ENCODE results near the gene CNMD. TPM values are rescaled to one million over a fixed set of nuclear protein-coding genes. Genes with fewer than 3 reads are reported as not detected.

CNMD gene
- total RNA-seq = not detected in 2 replicates
- not detected for polyA plus RNA-seq (2012)

DNA sequence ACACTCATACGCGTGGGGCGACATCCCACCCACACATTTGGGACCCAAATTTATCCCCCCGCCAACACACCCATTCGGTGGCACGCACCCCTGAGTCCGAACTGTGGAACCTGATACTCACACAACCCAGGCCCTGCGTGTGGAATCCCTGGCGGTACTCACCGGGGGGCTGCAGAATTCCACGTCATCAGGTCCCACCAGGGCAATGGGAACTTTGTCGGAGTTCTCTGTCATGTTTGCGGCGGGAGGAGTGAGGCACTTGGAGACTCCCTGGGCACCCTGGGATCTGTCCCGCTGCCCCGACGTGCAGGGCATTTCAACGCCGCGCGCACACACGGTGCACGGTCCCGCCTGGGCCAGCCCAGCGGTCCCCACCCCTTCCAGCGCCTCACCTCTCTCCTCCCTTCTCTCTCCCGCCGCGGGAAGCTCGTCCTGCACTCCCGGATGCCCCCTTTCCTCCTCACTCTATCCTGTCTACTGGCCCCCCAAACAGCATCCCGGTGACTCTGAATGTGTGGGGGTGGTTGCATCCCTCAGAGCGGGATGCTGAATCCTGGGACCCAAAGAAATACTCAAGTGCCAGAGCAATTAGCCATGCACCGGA lies at the start of gene CNMD:
TSS of gene CNMD (minus strand) at position 353 of the 604 bp plus-strand sequence. CDS start at position 234, 119 bp downstream.
- no peak for DNase-seq (ENCODE audit: low read depth)

DNA sequence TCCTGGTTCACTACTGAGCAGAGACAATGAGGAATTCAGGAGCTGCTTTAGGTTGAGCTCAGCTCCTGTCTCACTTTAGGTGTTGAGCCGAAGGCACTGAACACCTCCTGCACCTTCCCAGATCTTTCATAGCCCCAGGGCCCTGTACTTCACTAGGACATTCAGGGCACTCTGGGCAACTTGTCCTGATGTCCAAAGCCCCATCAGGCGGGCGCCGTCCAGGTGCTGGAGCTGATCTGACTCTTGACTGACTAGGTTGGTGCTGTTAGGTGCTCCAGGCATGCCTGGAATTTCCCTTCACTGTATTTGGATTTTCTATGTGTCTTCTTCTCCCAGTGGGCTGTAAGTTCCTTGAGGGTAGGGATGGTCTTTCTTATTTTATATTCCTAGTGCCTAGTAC lies 48.4 kb upstream of the CNMD start:
- DNase-seq (ENCODE audit: low read depth) = no peak

DNA sequence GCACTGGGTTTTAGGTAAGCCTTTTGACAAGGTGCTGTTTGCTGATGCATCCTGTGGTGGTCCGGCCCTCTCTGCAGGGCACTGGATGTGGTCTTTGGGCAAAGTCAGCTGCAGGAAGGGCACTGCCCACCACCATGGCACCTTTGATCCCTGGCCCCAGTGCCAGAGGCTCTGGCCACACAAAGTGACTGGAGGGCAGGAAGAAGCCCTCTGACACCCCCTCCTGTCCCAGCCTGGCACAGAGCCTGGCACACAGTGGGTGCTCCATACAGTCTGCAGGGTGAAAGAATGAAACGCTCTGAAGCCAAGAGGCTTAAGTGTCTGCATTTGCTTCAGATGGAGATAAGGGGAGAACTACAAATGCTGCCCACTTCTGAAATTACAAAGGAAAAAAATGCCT lies 47.6 kb upstream of the CNMD start:
- DNase-seq (ENCODE audit: low read depth) = no peak

DNA sequence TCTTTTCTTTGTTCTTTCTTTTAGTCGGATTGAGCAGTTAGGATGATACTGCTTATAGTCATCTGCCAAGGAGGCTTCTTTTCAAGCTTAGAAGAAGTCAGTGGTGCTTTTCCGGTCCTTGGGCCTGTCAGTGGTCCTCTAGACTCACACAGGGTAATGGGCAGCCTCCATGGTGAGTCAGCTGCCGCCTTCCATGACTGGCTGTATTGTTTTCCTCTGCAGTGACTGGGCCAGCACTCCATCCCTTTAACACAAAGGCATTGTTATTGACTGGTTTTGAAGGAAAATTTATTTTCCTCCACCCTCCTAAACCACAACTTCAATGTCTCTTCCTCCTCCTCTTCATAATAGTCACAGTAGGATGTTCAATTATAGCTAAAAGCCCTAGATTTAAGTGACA lies 47.1 kb upstream of the CNMD start:
- DNase-seq (ENCODE audit: low read depth) = no peak

DNA sequence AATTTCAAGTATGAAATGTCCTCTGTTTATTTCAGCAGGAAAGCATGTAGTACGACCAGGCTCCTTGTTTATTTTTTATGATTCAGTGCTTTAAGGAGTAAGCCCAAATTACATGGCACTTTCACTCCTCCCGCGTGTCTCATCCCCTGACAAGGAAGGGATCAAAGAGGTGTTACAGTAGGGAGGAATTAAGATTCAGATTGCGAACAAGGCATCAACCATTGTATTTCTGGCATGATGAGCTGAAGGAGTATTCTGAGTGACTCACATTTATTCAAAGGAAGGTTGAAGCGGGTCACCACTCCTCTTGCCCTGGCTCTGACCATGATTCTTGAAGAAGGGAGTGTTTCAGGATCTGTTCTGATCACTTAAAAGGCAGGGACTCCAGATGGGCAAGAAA lies 46.1 kb upstream of the CNMD start:
- DNase-seq (ENCODE audit: low read depth) = no peak

DNA sequence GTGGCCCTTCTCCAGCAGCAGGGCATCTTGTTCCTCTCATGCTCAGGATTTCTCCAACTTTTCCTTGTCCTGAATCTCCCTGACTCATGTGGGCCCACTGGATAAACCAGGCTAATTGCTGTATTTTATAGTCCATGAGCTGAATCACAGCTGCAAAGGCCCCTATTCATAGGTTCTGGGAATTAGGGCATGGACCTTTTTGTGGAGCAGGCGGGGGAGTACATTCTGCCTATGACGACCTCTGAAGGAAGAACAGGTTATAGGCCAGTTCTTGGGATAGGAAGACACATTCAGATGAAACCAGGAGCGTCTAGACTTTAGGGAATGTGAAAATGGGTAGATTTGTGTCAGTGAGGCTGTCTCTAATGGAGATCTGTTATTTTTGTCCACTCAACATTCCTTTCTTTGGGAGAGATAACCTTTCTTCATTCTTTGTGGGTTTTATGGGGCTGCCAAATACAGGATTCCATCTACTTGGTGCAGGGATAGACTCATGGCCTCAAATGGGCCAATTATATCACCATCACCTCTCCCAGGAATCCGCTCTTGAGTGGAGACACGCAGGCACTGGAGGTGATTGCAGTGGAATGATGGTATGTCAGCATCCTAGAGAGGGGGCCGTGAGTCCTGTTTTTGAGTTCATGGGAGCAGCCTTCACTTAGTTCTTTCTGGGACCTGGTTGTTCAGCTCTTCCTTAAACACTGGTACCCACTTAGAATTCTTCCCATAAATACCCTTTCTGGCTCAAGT lies 45.1 kb upstream of the CNMD start:
- no peak for DNase-seq (ENCODE audit: low read depth)

DNA sequence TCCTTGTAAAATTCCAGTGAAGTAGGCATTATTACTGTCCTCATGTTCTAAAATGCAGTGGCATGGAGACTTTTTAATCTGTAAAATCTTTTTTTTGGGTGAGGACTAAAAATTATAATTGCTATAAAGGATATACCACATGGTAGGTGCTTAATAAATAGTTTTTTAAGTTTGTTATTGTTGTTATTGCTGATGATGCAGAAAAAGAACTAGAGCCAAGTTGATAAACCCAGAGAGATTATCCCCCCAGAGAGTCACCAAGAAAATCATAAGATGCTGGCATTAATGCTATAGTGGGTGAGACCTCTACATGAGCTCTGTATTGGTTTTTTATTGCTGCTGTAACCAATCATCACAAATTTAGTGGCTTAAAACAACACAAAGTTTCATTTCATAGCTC lies 44.3 kb upstream of the CNMD start:
- DNase-seq (ENCODE audit: low read depth) = no peak

DNA sequence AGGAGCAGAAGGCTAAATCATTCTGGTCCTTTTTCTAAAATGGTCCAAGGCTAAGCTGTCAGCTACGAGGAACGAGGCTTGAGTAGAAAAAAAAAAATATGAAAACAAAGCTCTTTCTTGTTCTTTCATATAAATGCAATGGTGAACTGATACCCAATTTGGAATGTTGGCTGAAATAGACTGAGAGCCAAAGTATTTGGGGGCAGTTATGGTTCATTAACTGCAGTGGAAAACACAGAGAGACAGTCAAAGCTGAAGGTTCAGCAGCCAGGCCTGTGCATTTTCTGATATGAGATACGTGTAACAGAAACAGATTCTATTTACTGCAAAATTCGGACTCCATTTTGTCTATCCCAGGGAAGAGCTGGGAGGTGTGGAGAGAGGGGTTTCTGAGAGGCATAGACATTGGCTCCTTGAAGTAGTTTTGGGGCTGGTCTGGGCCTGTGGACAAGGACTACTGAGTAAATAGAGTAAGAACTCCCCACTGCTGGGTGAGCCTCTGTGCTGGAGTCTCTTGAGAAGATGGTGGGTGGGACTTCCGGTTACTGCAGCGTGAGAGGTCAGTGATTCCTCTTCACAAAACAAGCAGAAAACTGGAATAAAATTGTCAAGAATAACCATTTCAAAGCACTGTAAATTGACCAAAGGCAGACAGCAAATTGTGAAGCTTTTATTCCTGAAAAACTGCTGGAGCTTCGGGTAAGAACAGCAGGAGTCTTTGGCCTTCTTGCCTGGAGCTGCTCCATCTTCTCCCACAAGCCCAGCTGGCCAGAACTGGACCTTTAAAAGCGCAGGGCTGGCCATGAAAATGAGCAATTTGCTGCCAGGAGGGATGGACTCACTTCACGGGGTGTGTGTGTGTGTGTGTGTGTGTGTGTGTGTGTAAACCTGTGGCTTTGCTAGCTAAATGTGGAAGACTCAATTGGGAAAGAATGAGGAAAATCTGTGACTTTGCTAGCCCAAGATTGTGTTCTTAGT lies 43.1 kb upstream of the CNMD start:
- DNase-seq (ENCODE audit: low read depth) = no peak

DNA sequence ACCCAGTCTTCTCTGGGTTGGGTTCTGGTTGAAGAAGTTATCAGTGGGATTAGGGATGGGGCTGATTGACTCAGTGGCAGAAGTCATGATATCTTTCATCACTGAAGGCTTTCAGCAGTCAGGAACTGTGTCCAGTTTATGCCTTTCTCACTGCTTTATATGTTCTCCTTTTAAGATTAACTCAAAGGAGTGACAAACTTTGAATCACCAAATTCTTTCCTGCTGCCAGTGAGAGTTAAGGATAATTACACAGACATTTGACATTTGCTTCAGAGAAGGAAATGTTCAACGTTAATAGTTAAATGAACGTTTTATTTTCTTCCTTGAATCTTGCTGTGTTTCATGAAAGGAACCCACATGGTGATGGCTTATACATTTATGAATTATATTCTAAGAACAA lies 41.0 kb upstream of the CNMD start:
- no peak for DNase-seq (ENCODE audit: low read depth)

DNA sequence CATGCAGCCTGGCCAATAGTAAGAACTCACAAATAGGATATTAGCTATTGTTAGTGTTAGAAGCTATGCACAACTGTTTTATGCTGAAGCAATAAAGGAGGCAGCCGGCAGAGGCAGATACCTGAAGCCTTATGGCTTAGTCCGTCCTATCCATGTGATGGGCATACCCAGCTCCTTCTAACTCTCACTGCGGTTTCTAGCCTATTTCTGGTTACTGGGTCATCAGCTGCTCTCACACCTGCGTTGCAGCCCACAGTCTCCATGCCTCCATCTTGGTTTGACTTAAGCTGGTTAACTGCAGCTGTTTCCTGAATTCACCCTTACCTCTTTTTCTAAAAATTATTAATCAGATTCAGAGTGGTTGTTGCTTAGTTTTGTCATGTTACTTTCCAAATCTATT lies 40.5 kb upstream of the CNMD start:
- DNase-seq (ENCODE audit: low read depth) = peak; percentile 80

DNA sequence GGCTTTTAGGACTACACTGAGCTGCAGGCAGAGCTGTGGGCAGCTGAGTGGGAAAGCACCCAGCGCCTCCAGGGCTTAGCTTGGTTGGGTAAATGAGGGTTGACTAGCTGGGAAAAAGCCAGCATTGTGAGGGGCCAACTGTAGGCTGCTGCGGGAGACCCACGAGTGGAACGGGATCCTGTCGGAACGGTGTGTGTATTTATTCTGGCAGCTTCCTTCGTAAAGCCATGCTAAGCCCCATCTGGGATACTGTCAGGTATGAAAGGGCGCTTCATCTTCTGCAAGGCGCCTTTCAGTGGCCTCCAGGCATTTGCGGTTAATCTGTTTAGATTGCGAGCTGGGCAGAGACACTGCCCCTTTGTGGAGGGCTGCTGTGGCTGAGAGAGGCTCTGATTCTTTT lies 39.5 kb upstream of the CNMD start:
- DNase-seq (ENCODE audit: low read depth) = no peak

DNA sequence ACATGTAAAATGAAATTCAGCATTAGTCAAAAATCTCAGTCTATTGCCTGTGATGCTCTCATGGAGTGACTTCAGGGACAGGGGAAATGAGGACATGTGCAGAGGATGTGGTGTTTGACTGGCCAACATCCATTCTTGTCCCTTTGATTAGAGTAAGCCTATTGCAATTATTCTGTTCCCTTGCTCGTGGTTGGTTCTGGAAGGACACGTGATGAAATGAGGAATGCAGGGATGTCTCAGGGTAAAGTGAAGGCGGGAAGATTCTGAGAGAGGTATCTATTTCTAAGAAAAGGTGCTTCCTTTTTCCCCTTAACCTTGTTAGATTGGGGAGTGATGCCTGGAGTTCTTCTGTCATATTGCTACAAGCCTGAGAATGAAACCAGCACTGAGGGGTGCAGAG lies 37.1 kb upstream of the CNMD start:
- DNase-seq (ENCODE audit: low read depth) = no peak

DNA sequence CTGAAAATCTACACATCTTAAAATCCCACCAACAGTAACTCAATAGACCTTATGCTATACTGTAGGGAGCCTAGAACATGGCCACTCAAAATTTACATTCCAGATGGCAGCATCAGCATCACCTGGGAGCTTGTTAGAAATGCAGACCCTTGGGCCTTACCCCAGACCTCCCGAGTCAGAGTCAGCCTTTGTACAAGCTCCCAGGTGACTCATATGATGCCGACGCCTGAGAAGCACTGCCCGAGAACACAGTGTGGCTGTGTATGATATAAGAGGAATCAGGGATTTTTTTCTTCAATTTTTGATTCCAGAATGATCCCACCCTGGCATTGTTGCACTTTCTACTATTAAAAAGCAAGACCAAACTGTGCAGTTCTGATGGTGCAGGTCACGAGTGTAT lies 35.9 kb upstream of the CNMD start:
- DNase-seq (ENCODE audit: low read depth) = no peak

DNA sequence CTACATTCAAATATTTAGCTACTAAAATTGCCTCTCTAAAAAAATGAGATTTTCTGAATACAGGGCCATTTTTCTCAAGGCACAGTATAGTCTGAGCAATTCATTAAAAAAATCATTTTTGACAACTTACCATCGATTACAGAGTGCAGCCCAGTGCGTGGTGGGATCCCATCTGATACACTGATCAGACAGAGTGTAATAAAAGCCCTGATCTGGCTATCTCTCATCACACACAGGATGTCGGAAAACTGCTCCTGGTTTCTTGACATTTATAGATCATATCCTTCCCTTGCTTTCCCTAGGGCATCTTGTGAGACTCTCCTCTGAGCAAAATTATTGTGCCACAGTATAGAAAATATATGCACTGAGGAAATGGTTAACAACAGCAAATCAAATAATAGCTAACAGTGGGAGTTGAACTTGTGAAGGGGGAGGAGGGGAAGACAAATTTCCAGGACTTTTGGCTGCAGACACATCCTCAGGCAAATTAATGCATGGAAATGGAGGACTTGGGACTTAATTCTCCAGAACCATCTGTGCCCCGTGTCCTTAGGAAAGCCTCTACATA lies 28.4 kb upstream of the CNMD start:
- no peak for DNase-seq (ENCODE audit: low read depth)

DNA sequence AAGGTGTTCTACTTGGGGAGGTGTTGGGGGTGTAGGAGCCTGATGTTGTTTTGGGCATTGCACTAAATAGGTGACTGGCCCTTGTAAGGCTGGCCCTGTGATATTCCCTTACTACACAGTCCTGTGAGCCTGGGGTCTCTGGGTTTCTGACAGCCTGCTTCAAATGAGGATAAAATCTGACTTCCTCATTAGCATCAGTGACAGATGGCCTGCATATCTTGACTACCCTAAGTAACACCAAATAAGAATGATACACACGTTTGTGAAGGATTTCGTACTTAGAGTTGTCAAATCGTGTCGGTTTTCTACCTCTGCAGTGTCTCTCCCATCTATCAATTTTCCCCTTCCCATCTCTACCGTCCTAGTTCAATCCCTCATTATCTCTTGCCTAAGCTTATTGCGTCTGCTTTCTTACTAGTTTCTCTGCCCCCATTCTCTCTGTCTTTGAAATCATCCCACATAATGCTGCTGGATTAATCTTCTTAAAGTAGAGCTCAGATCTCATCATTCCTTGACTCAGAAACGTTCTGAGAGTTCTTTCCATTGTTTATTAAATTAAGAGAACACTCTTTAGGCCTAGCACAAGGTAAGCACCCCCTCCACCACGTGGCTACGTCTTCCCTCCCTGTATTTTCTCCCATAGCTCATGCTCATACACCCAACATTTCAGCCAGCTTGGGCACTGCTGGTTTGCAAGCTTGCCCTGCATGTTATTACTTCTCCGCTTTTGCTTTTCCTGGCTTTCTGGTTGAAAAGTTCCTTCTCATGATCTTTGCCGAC lies 26.2 kb upstream of the CNMD start:
- DNase-seq (ENCODE audit: low read depth) = no peak

DNA sequence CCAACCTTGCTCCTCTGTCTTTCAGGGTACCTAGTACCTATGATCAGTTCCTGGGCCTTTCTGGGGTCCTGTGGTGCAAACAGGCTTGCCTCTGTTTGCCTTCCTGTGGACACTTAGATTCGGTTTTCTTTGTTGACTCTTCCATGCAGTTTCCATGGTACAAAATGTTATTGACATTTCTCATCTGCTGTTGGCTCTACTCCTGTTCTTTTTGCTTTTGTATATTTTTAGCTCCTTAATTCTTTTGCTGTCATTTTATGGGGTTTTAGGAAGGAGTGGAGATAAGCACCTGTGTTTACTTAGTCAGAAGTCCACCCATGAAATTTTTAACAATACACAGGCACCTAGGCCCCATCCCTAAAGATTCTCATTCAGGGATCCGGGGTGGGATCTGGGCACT lies 20.5 kb upstream of the CNMD start:
- no peak for DNase-seq (ENCODE audit: low read depth)

DNA sequence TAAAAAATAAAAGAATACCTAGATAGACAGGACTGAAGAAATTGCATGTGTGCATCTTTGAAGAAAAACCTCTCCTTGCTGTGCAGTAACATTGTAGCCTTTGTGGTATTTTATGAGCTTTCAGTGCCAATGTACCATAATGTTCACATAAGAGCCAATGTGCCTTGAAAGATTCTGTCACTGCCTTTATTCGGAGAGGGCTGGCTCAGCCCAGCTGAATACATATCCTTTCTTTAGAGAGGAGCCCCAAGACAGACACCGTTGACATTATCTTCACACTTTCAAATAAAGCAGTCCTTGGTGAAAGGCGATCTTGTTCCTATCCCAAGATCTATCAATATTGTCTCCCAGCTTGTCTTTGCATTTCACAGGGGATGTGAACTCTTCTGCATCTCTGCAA lies 18.5 kb upstream of the CNMD start:
- DNase-seq (ENCODE audit: low read depth) = no peak

DNA sequence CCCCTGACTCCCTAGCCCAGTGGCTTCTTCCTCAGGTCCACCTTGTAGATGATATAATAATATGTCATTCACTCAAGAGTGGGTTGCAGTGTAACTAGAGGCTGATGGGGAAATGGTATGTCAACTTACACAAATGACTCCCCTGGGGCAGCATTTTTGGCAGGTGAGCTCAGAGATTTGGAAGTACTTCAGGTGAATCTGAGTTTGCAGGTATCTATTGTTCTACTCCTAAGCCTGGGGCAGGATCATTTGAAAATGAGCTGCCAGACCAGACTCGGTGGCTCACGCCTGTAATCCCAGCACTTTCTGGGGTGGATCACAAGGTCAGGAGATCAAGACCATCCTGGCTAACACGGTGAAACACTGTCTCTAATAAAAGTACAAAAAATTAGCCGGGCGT lies 11.6 kb upstream of the CNMD start:
- DNase-seq (ENCODE audit: low read depth) = no peak

DNA sequence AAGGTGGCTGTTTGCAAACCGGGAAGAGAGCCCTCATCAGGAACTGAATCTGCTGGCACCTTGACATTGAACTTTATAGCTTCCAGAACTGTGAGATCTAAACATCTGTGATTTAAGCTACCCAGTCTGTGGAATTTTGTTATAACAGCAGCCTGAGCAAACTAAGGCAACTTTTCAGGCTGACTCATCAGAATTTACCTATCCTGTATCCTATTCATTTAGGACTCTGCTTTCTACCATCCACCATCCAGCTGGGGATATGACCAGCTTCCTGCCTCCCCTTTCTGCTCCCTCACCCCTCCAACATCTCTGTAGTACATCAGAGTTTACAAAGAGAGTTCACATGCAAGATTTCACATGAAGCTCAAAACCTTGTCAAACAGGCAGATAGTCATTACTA lies 11.1 kb upstream of the CNMD start:
- DNase-seq (ENCODE audit: low read depth) = no peak

DNA sequence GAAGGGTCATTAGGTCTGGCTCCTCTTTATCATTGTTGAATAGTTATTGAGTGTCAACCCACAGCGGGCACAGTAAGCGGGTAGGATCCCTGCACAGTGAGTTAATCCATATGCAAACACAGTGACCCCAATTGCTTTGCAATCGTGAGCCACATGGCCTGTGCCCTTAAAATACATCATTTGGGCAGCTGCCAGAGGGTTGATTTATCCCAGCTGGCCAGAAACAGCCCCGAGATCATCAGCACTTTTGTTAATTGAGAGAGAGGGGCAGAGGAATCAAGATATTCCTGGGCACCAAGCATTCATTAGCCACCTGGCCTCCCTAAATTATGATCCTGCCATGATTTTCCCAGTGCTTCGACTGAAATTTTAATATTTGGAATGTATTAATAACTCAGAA lies 9.8 kb upstream of the CNMD start:
- DNase-seq (ENCODE audit: low read depth) = no peak

DNA sequence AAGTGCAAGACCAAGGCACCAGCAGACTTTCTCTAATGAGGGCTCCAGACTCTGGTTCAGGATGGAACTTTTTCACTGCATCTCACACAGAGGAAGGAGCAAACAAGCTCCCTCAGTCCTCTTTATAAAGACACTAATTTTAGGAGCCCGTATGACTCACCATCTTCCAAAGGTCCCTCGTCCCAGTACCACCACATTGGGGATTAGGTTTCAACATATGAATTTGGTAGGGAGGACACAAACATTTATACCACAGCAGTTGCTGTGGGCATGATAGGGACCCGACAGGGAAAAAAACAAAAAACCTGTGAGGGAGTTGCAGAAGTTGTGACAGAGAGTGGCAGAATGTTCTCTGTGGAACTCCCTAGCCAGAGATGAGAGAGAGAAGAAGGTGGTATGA lies 6.5 kb upstream of the CNMD start:
- DNase-seq (ENCODE audit: low read depth) = peak; percentile 84

Measured in myocyte (in vitro differentiated cells).